ENCODE results near the gene CHCHD6. TPM values are rescaled to one million over a fixed set of nuclear protein-coding genes. Genes with fewer than 3 reads are reported as not detected.

The CHCHD6 gene
- total RNA-seq, 8 experiments from 2014 or later, result 13.9 to 71.2 (median 45.4) TPM

DNA sequence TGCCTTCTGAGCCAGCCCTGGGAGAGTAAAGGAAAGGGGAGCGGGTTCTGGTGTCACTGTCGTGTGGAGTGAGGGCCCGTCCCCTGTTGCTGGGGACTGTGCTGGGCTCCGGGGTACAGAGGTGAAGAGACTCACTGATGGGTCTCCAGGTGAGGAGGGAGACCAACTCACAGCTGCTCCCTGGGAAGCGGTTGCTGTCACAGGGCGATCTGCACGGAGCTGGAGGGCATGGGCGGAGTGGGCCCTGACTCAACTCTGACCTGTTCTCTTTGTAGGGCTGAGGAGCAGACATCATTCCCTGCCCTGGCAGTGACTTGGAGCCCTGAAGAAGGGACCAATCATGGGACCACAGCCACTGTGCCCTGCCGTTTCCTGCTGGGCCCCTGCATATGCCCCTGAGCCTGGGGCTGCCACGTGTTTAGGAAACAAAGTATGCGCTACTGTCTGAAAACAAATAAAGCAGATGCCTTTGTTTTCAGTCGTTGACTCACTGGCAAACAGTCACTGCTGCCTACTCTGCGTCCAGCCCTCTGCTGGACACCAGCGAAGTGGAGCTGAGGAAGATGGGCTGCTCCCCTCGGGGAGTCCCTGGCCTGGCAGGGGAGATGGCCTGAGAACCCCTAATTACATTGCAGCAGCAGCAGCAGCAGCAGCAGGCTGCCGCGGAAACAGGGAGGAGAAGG is 256.0 kb downstream of the CHCHD6 start:
- no peak overlapping the region for H3K27ac ChIP-seq
- H3K4me1 ChIP-seq (replicated peaks in 1 of 2), result peaks cover 8 to 16% of the 10 kb centered on the region in 2 donors
- ATAC-seq (replicated peaks in 6 of 8), result peak; percentile 26 to 85 (median 79)
- no peak overlapping the region for H3K4me3 ChIP-seq
- in situ Hi-C loops (cut with MboI; ENCODE audit: low pct_unique_long_range_greater_than_20kb in 2 of 9, low sequenced_read_pairs in 9 of 9, unreplicated experiment in 9 of 9), result loop anchor here in 4 of 9 experiments (25.0 kb wide), 1 partner anchor 198 kb away; no protein-coding TSS in a partner anchor
- WGBS, 10 experiments, result 8 to 100% (median 36%) methylated on average over 1 to 6 of the region's 17 CpGs; no CpG with 5 or more reads in 2 of the 10 experiments

DNA sequence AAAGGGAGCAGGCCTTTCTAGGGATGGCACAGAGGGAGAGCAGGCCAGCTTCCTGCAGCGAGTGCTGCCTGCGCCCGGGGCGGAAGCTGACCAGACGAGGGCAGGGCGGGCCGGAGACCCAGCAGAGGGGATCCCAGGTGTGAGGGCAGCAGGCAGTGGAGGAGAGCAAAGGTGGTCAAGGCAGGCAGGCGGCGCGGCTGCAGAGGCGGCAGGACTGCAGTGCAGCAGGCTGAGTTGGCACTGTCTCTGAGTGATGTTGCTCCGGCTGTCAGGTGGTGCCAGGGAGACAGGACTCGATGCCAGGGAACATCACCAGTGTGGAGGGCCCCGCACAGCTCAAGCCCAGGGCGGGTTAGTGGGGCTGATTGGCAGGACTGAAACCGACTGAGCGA is 256.6 kb downstream of the CHCHD6 start:
- 80 to 100% (median 88%) methylated on average over 1 to 10 of the region's 17 CpGs; no CpG with 5 or more reads in 6 of the 10 experiments for WGBS, 10 experiments
- no peak overlapping the region for H3K4me3 ChIP-seq
- no peak overlapping the region for H3K27ac ChIP-seq
- in situ Hi-C loops (cut with MboI; ENCODE audit: low pct_unique_long_range_greater_than_20kb in 2 of 9, low sequenced_read_pairs in 9 of 9, unreplicated experiment in 9 of 9), result loop anchor here in 4 of 9 experiments (25.0 kb wide), 1 partner anchor 198 kb away; no protein-coding TSS in a partner anchor
- peak in 6 of 8 experiments; percentile 2 to 39 (median 20) for ATAC-seq (replicated peaks in 6 of 8)
- peaks cover 8 to 16% of the 10 kb centered on the region in 2 donors for H3K4me1 ChIP-seq (replicated peaks in 1 of 2)

DNA sequence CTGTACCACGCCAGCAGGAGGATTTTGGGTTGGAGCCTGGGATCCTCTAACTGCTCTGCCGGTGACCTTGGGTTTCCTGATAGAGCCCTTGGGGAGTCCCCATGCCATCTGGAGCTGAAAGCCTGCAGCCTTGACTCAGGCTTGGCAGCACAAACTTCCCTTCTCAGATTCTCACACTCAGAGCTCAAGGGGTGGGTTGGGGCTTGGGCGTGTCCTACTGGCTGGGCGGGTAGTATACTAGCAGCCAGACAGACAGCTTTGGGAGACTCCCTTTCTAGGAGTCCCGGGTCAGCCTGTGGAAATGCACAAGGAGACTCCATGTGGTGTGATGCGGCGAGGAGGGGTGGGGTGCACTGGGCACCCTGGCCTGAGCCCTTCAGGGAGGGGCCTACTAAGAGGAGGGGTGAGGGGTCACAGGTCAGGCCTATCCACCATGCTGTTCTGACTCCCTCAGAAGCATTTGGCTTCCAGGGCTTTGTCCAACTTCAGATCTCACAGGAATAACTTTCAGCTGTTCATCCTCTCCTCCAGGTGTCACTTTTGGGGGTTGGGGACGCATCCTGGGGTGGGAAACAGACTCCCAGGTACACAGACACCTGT is 257.3 kb downstream of the CHCHD6 start:
- in situ Hi-C loops (cut with MboI; ENCODE audit: low pct_unique_long_range_greater_than_20kb in 2 of 9, low sequenced_read_pairs in 9 of 9, unreplicated experiment in 9 of 9), result loop anchor here in 4 of 9 experiments (25.0 kb wide), 1 partner anchor 199 kb away; no protein-coding TSS in a partner anchor
- H3K4me1 ChIP-seq (replicated peaks in 1 of 2), result peaks cover 8 to 16% of the 10 kb centered on the region in 2 donors
- WGBS, 10 experiments, result 14 to 90% (median 33%) methylated on average over 2 to 4 of the region's 8 CpGs; no CpG with 5 or more reads in 7 of the 10 experiments
- H3K27ac ChIP-seq, result no peak overlapping the region
- peak in 3 of 8 experiments; percentile 92 to 95 (median 93) for ATAC-seq (replicated peaks in 6 of 8)
- H3K4me3 ChIP-seq, result no peak overlapping the region

DNA sequence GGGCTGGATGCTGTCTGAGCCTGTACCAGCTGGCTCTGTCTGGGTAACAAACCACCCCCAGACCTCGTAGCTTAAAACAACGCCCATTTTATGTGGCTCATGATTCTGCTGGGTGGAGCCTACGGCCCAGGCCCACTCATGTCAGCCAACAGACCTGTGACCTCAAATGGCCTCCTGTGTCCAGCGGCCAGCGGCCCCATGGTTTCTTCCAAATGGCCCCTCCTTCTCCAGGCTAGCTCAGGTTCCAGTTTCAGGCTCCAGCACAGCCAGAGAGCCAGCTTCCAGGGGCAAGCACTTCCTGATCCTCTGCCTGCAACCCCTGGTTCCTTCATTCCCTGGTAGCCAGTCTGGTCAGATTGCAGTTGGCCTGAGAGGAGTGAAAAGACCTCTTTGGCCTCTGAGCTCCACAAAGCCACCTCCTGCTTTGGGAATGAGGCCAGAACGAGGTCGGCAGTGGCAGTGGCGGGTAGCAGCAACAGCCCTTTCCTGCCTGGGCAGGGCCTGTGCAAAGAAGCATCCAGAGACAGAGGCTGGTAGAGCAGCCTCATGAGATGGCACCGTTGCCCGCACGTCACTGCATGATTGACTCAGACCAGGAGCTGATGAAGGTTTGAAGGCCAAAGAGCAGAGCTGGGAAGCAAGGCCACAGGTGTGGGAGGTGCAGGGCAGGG is 257.9 kb downstream of the CHCHD6 start:
- Histone ChIP-seq H3K4me1 (replicated peaks in 1 of 2) (peaks cover 8 to 16% of the 10 kb centered on the region in 2 donors), H3K4me3 (no peak overlapping the region), H3K27ac (no peak overlapping the region)
- WGBS, 10 experiments, result 60 to 86% (median 81%) methylated on average over 1 to 4 of the region's 11 CpGs; no CpG with 5 or more reads in 6 of the 10 experiments
- in situ Hi-C loops (cut with MboI; ENCODE audit: low pct_unique_long_range_greater_than_20kb in 2 of 9, low sequenced_read_pairs in 9 of 9, unreplicated experiment in 9 of 9), result loop anchor here in 4 of 9 experiments (25.0 kb wide), 1 partner anchor 200 kb away; no protein-coding TSS in a partner anchor
- peak in 2 of 8 experiments; percentile 13 to 25 for ATAC-seq (replicated peaks in 6 of 8)

DNA sequence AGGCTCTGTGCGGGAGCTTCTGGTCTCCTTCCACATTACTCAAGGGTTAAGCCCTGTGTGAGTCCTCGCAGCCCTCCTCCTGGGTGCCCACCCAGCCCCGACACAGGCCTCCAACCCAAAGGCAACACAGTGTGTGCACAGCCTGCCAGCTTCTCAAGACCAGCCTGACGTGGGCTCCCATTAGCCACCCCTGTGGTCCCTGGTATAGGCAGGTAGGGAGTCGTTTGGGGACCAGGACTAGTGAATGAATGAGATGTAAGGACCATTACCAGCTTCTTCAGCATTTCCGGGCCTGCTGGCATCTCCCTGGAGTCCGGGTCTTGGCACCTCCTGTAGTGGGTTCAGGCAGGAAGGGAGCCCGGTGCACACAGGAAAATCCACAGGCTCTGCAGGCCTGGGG is 258.7 kb downstream of the CHCHD6 start:
- Histone ChIP-seq H3K4me1 (replicated peaks in 1 of 2) (peaks cover 8 to 16% of the 10 kb centered on the region in 2 donors), H3K27ac (no peak overlapping the region), H3K4me3 (no peak overlapping the region)
- WGBS, 10 experiments, result 33 to 100% (median 100%) methylated on average over 1 to 3 of the region's 8 CpGs; no CpG with 5 or more reads in 3 of the 10 experiments
- ATAC-seq (replicated peaks in 6 of 8), result no peak
- in situ Hi-C loops (cut with MboI; ENCODE audit: low pct_unique_long_range_greater_than_20kb in 2 of 9, low sequenced_read_pairs in 9 of 9, unreplicated experiment in 9 of 9), result loop anchor here in 4 of 9 experiments (25.0 kb wide), 1 partner anchor 200 kb away; no protein-coding TSS in a partner anchor

DNA sequence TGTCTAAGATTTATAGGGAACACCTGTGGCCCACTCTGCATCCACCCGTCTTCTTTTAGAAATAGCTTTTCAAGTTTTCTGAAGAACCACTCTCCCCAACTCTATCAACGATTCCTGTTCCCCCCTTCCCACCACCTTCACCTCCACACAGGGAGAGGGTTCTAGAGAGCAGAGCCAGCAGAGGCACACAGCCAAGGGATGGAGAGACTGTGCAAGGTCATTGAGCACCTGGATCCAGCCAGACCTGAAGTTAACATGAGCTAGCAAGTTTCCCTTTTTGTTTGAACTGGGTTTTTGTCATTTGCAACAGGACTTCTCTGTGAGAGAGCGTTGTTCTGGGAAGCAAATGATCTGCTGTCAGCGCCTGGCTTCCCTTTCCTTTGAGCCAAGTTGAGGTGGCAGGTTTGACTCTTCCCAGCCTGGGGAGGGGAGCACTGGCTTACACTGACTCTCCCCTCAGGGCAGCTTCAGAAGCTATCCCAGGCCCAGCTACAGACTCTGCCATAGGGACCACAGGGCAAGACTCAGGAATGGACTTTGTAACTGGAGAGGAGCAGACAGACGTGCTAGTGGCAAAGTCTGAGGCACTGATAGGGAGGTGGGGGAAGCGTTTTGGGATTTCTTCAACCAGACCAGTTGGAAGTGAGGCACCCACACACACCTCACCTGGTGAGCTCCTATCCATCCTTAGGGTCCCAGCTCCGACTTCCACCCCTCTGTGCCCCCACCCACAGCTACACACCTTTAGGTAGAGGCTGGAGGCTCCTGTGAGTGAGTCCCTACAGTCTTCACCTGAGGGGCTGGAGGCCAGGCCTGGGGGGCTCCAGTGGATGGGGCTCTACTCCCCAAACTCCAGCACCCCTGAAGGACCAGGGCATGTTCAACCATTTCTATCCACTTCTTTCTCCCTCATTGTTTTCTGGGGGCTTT is 259.5 kb downstream of the CHCHD6 start:
- WGBS, 10 experiments, result 80 to 100% (median 93%) methylated on average over 1 to 5 of the region's 7 CpGs; no CpG with 5 or more reads in 3 of the 10 experiments
- Histone ChIP-seq H3K27ac (no peak overlapping the region), H3K4me3 (no peak overlapping the region), H3K4me1 (replicated peaks in 1 of 2) (peaks cover 8 to 16% of the 10 kb centered on the region in 2 donors)
- ATAC-seq (replicated peaks in 6 of 8), result no peak
- in situ Hi-C loops (cut with MboI; ENCODE audit: low pct_unique_long_range_greater_than_20kb in 2 of 9, low sequenced_read_pairs in 9 of 9, unreplicated experiment in 9 of 9), result loop anchor here in 4 of 9 experiments (25.0 kb wide), 1 partner anchor 201 kb away; no protein-coding TSS in a partner anchor

DNA sequence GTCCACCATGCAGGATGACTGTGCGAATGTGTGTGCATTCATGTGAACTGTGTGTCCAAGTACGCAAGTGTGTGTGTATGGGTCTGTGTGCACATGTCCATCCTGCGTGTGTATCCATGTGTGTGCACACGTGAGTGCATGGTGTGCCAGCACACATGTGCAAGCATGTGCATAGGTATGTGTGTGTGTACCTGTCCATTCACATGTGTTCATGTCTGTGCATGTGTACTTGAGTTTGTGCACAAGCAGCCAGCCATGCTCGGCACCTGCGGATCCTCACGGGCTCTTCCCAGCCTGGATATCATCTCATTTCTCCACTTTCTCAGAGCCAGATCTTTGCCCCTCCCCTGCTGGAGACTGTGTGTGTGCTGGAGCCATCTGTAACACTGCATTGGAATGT is 260.2 kb downstream of the CHCHD6 start:
- no peak for ATAC-seq (replicated peaks in 6 of 8)
- no peak overlapping the region for H3K4me3 ChIP-seq
- in situ Hi-C loops (cut with MboI; ENCODE audit: low pct_unique_long_range_greater_than_20kb in 2 of 9, low sequenced_read_pairs in 9 of 9, unreplicated experiment in 9 of 9), result loop anchor here in 4 of 9 experiments (25.0 kb wide), 1 partner anchor 202 kb away; no protein-coding TSS in a partner anchor
- H3K27ac ChIP-seq, result no peak overlapping the region
- peaks cover 8 to 16% of the 10 kb centered on the region in 2 donors for H3K4me1 ChIP-seq (replicated peaks in 1 of 2)
- WGBS, 10 experiments, result 71 to 100% (median 81%) methylated on average over 1 to 4 of the region's 7 CpGs; no CpG with 5 or more reads in 7 of the 10 experiments

DNA sequence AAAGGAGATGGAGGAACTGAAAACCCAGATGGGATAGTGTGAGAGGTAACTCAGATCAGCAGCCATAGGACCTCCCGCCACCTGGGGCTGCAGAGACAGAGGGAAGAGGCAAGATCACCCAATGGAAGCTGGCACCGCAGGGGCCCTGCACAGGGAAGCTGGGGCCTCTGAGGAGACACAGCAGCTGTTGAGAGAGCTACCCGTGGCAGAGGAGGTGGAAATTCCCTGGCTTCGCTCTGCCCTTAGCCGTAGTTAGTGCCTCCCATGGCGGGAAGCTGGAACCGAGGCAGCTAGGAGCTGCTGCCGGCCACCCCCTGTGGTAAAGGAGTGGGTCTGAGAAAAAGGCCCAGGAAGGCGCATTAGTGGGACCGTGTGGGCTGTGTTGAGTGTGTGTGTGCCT is 260.9 kb downstream of the CHCHD6 start:
- Histone ChIP-seq H3K4me1 (replicated peaks in 1 of 2) (peaks cover 8 to 12% of the 10 kb centered on the region in 2 donors), H3K27ac (no peak overlapping the region), H3K4me3 (no peak overlapping the region)
- ATAC-seq (replicated peaks in 6 of 8), result no peak
- 77 to 100% (median 90%) methylated on average over 2 to 6 of the region's 10 CpGs; no CpG with 5 or more reads in 5 of the 10 experiments for WGBS, 10 experiments
- in situ Hi-C loops (cut with MboI; ENCODE audit: low pct_unique_long_range_greater_than_20kb in 2 of 9, low sequenced_read_pairs in 9 of 9, unreplicated experiment in 9 of 9), result loop anchor here in 4 of 9 experiments (25.0 kb wide), 1 partner anchor 203 kb away; no protein-coding TSS in a partner anchor

DNA sequence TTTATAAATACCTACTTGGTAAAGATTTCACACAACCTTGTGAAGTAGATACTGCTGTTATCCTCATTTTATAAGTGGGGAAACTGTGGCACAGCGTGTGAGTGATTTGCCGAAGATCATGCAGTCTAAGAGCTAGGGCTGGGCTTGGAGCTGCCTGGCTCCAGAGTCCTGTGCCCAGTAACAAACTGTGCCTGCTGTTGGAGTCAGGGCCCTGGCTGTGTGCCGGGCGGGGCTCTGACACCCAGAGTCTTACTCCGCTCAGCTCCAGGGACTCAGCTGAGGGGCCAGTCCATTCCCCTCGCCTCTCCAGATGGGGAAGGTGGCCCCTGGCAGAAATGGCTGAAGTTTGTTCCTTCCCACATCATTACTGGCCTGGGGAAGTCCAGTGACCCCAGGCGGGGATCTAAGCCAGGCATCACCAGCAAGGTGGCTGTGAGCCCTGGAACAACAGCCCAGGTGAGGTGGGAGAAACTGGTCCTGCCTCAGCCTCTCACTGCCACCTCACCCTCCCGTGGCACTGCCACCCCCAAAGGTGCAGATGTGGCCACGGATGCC is 261.6 kb downstream of the CHCHD6 start:
- in situ Hi-C loops (cut with MboI; ENCODE audit: low pct_unique_long_range_greater_than_20kb in 2 of 9, low sequenced_read_pairs in 9 of 9, unreplicated experiment in 9 of 9), result loop anchor here in 4 of 9 experiments (25.0 kb wide), 1 partner anchor 203 kb away; no protein-coding TSS in a partner anchor
- peaks cover 2 to 6% of the 10 kb centered on the region in 2 donors for H3K4me1 ChIP-seq (replicated peaks in 1 of 2)
- no peak overlapping the region for H3K27ac ChIP-seq
- ATAC-seq (replicated peaks in 6 of 8), result no peak
- 60 to 100% (median 90%) methylated on average over 1 to 4 of the region's 9 CpGs; no CpG with 5 or more reads in 3 of the 10 experiments for WGBS, 10 experiments
- no peak overlapping the region for H3K4me3 ChIP-seq

DNA sequence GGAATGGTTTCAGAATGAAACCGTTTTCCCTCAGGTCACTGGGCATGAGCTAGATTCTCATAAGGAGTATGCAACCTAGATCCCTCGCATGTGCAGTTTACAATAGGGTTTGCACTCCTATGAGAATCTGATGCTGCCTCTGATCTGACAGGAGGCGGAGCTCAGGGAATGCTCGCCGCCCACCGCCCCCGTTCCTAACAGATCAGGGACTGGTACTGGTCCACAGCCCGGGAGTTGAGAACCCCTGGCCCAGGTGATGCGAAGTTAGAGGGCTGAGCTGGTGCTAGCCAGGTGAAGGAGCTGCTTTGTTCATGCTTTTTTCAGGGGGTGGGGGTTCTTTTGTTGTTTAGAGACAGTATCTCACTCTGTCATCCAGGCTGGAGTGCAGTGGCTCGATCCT is 263.3 kb downstream of the CHCHD6 start:
- ATAC-seq (replicated peaks in 6 of 8), result no peak
- Histone ChIP-seq H3K4me3 (no peak overlapping the region), H3K4me1 (replicated peaks in 1 of 2) (peaks cover 3 to 7% of the 10 kb centered on the region in 2 donors), H3K27ac (no peak overlapping the region)
- WGBS, 10 experiments, result 80 to 100% (median 91%) methylated on average over 1 to 6 of the region's 10 CpGs; no CpG with 5 or more reads in 5 of the 10 experiments
- in situ Hi-C loops (cut with MboI; ENCODE audit: low pct_unique_long_range_greater_than_20kb in 2 of 9, low sequenced_read_pairs in 9 of 9, unreplicated experiment in 9 of 9), result loop anchor here in 4 of 9 experiments (25.0 kb wide), 1 partner anchor 205 kb away; no protein-coding TSS in a partner anchor

All from motor neuron (in vitro differentiated cells).